ENCODE results near the gene AFF3.

The AFF3 gene

DNA sequence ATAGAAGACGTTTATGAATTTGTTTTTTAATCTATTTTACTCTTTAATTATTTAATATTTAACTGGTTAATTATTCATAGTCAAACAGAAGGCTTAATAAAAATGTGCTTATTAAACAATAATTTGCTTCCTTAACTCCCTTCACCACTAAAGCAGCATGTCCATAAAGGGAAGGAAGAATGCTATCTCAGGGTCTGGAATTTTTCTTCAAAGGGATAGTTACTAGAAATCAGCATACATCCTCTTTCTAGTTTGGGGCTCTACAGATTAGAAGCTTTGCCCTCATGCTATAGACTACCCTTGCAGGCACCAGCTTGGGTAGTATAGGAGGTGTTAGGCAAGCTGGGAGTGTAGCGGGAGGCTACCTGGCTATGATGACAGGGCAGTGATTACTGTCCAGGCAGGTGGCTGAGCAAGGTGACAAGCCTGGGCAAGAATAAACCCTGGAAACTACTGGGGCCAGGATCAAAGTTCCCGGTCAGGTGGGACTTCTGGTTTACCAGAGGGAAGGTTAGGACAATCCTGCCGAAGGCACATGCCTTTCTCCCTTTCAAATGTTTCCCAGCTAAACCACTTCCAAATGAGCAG lies 376.6 kb downstream of the AFF3 start:
- peaks cover 7% of the 10 kb centered on the region for H3K27me3 Mint-ChIP-seq (ENCODE audit: low read depth, poor library complexity)
- peaks cover 35% of the 10 kb centered on the region for H3K9me3 Mint-ChIP-seq
- TF ChIP-seq, protein P1, sequence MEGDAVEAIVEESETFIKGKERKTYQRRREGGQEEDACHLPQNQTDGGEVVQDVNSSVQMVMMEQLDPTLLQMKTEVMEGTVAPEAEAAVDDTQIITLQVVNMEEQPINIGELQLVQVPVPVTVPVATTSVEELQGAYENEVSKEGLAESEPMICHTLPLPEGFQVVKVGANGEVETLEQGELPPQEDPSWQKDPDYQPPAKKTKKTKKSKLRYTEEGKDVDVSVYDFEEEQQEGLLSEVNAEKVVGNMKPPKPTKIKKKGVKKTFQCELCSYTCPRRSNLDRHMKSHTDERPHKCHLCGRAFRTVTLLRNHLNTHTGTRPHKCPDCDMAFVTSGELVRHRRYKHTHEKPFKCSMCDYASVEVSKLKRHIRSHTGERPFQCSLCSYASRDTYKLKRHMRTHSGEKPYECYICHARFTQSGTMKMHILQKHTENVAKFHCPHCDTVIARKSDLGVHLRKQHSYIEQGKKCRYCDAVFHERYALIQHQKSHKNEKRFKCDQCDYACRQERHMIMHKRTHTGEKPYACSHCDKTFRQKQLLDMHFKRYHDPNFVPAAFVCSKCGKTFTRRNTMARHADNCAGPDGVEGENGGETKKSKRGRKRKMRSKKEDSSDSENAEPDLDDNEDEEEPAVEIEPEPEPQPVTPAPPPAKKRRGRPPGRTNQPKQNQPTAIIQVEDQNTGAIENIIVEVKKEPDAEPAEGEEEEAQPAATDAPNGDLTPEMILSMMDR (IDR thresholded peaks at IDR 0.05): no peak
- no peak overlapping the region for H3K4me3 Mint-ChIP-seq
- no peak for DNase-seq
- peaks cover 54% of the 10 kb centered on the region for H3K36me3 Mint-ChIP-seq (ENCODE audit: low read depth)
- peaks cover 10% of the 10 kb centered on the region for H3K4me1 Mint-ChIP-seq
- H3K27ac Mint-ChIP-seq: no peak overlapping the region

DNA sequence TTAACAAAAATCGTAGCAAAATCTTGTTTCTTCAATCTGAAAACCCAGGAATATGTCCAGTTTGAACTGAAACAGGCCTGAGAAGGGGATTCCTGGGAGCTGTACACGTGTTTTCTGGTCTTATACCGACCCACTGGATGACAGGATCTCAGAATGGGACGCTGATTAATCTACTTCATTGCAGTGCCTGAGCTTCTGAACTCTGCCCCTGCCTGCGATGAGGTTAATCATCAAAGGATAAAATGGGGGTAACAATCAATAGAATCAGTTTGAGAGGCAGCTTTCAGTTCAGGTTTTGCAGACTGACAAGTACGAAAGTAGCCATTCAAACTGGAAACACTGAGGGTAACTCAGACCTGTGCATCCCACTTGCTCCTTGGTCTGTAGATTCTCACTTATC lies 378.6 kb downstream of the AFF3 start:
- H3K27ac Mint-ChIP-seq: no peak overlapping the region
- H3K36me3 Mint-ChIP-seq (ENCODE audit: low read depth): peaks cover 34% of the 10 kb centered on the region
- TF ChIP-seq, protein P1 (IDR thresholded peaks at IDR 0.05): no peak
- H3K4me1 Mint-ChIP-seq: peaks cover 10% of the 10 kb centered on the region
- H3K27me3 Mint-ChIP-seq (ENCODE audit: low read depth, poor library complexity): peaks cover 3% of the 10 kb centered on the region
- no peak overlapping the region for H3K4me3 Mint-ChIP-seq
- no peak for DNase-seq
- peaks cover 17% of the 10 kb centered on the region for H3K9me3 Mint-ChIP-seq

DNA sequence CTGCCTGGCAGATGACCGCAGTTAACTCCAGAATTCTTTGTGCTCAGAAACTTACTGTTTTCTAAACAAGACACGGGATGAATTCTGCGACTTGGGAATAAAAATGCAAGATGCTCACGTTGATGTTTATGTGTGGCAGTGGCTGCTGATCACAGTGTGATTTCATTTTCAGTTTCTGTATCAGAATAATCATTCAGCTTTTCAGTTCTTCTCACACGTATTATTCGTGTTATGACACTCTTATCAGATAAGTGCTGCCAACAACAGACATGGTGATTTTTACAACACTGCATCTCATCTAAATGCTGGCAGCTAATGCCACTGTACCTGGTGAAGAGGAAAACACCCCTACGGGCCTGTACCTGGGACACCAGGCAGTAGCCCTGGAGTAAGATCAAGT lies 379.7 kb downstream of the AFF3 start:
- DNase-seq: no peak
- peaks cover 8% of the 10 kb centered on the region for H3K9me3 Mint-ChIP-seq
- H3K36me3 Mint-ChIP-seq (ENCODE audit: low read depth): peaks cover 24% of the 10 kb centered on the region
- TF ChIP-seq, protein P1 (IDR thresholded peaks at IDR 0.05): no peak
- H3K4me3 Mint-ChIP-seq: no peak overlapping the region
- H3K4me1 Mint-ChIP-seq: peaks cover 10% of the 10 kb centered on the region
- peaks cover 3% of the 10 kb centered on the region for H3K27me3 Mint-ChIP-seq (ENCODE audit: low read depth, poor library complexity)
- no peak overlapping the region for H3K27ac Mint-ChIP-seq

DNA sequence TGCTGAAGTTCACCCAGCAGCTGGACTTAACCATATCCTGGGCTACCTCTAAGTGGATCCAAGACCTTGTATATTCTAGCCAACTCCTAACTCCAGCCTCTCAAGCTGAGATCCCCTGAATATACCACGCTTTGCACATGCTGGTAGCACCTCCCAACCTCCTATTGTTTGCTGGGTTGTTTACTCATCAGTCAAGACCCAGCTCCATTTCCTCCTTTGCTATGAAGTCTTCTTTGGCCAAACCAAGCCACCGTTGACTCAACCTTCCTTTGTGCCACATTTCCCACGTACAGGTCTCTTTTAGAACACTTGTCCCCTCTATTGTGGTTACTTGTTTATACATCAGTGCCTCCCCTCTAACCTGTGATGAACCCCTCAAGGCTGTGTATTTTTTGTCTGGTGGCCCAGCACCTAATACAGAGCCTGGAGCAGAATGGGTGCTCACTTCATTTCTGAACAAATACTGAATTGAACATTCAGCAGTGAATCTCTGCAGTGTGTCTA lies 384.7 kb downstream of the AFF3 start:
- H3K27ac Mint-ChIP-seq: no peak overlapping the region
- no peak overlapping the region for H3K4me3 Mint-ChIP-seq
- no peak for DNase-seq
- peaks cover 27% of the 10 kb centered on the region for H3K36me3 Mint-ChIP-seq (ENCODE audit: low read depth)
- no peaks in the 10 kb centered on the region for H3K9me3 Mint-ChIP-seq
- peaks cover 3% of the 10 kb centered on the region for H3K27me3 Mint-ChIP-seq (ENCODE audit: low read depth, poor library complexity)
- peaks cover 9% of the 10 kb centered on the region for H3K4me1 Mint-ChIP-seq
- TF ChIP-seq, protein P1 (IDR thresholded peaks at IDR 0.05): no peak

DNA sequence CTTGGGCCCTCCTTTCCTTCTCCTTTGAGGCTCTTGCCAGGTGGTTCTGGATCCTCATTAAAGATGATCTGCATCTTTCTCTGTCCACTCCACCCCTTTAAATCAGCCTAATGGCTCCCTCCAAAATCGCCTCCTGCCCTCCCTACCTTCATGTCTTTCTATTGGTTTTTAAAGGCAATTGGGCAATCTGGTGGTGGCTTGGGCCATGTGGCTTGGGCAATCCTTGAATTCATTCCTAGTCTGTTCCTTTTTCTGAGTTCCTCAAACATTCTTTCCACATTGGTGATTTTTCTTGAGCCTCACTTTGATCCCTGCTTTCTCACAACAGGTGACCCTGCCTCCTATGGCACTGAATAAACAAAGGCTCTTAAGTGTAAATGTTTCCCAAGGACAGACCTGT lies 386.3 kb downstream of the AFF3 start:
- H3K36me3 Mint-ChIP-seq (ENCODE audit: low read depth): peaks cover 28% of the 10 kb centered on the region
- H3K4me1 Mint-ChIP-seq: peaks cover 9% of the 10 kb centered on the region
- no peak for DNase-seq
- H3K27me3 Mint-ChIP-seq (ENCODE audit: low read depth, poor library complexity): no peaks in the 10 kb centered on the region
- no peak overlapping the region for H3K4me3 Mint-ChIP-seq
- no peaks in the 10 kb centered on the region for H3K9me3 Mint-ChIP-seq
- no peak overlapping the region for H3K27ac Mint-ChIP-seq
- TF ChIP-seq, protein P1 (IDR thresholded peaks at IDR 0.05): no peak

DNA sequence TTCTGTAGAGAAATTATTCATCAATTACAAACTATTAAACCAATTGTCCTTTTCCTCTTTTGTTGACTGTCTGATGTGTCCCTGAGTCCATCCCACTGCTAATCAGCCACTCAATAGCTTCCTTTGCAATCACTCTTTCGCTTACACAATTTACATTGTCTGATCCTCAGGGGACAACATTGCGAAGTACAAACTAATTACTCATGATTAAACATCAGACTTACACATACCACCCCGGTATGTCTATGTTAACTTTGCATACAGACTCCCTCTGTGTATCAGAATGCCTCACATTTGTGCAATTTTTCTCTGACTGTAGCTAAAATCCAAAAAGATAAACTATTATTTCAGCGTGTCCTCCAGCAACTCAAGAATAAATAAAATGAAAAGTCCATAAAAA lies 388.2 kb downstream of the AFF3 start:
- peaks cover 14% of the 10 kb centered on the region for H3K4me1 Mint-ChIP-seq
- no peaks in the 10 kb centered on the region for H3K9me3 Mint-ChIP-seq
- H3K27me3 Mint-ChIP-seq (ENCODE audit: low read depth, poor library complexity): no peaks in the 10 kb centered on the region
- DNase-seq: no peak
- TF ChIP-seq, protein P1 (IDR thresholded peaks at IDR 0.05): no peak
- H3K36me3 Mint-ChIP-seq (ENCODE audit: low read depth): peaks cover 41% of the 10 kb centered on the region
- H3K4me3 Mint-ChIP-seq: no peak overlapping the region
- H3K27ac Mint-ChIP-seq: no peak overlapping the region
